ENCODE measurements around the gene SPEG.

- no peak for TF ChIP-seq CTCF (IDR thresholded peaks at IDR 0.05; ENCODE audit: insufficient read depth, low read length)
- TF ChIP-seq GABPA (IDR thresholded peaks at IDR 0.05; ENCODE audit: low read depth), result no peak
- no peak for TF ChIP-seq REST (IDR thresholded peaks at IDR 0.05; ENCODE audit: insufficient replicate concordance, low read depth)
- no peak for TF ChIP-seq POLR2AphosphoS5 (IDR thresholded peaks at IDR 0.05; ENCODE audit: low read depth)
- peak; percentile 36; the same call in 1 of the 2 replicates for TF ChIP-seq SPI1 (IDR thresholded peaks at IDR 0.05; ENCODE audit: borderline replicate concordance, low read depth)
Observed at GRCh38 chr2:219446101-219446504, 11.5 kb downstream of the SPEG start.
